Neuronal stem cell (in vitro differentiated cells): ENCODE results near the gene CUBN.

Experiments used
- DNase-seq: peaks from one replicate; pipeline ENCODE4 v3.0.0-alpha.2; 2013; ENCODE audit warnings: low spot score
- H2AFZ ChIP-seq: one replicate; pipeline ENCODE4 v1.6.1; 2013; ENCODE audit warnings: mild to moderate bottlenecking, low read length, inconsistent platforms
- H2AK5ac ChIP-seq: 2 replicates; pipeline ENCODE4 v1.6.1; 2013; ENCODE audit warnings: low read depth, mild to moderate bottlenecking, inconsistent platforms, low read length, moderate library complexity, mixed read lengths
- H2BK120ac ChIP-seq: 2 replicates; pipeline ENCODE4 v1.6.1; 2013; ENCODE audit warnings: low read depth, mild to moderate bottlenecking, inconsistent platforms, low read length, moderate library complexity, mixed read lengths
- H2BK12ac ChIP-seq: one replicate; pipeline ENCODE4 v1.6.1; 2013; ENCODE audit warnings: low read length, inconsistent platforms
- H2BK15ac ChIP-seq: 2 replicates; pipeline ENCODE4 v1.6.1; 2013; ENCODE audit warnings: mild to moderate bottlenecking, low read length, inconsistent platforms, mixed read lengths
- H2BK5ac ChIP-seq: one replicate; pipeline ENCODE4 v1.6.1; 2013; ENCODE audit warnings: inconsistent platforms, mild to moderate bottlenecking, low read length, moderate library complexity
- H3K14ac ChIP-seq: one replicate; pipeline ENCODE4 v1.6.1; 2013; ENCODE audit warnings: low read length, inconsistent platforms
- H3K18ac ChIP-seq: 2 replicates; pipeline ENCODE4 v1.6.1; 2013; ENCODE audit warnings: low read length, inconsistent platforms
- H3K23ac ChIP-seq: 2 replicates; pipeline ENCODE4 v1.6.1; 2013; ENCODE audit warnings: low read depth, mild to moderate bottlenecking, mixed read lengths, low read length, inconsistent platforms; ENCODE audit not compliant: poor library complexity
- H3K27ac ChIP-seq: replicated peaks from 3 replicates; pipeline ENCODE4 v1.5.1; 2013; ENCODE audit warnings: low read length, inconsistent platforms
- H3K27me3 ChIP-seq, 3 experiments: 2 replicates each; pipeline ENCODE4 v1.6.1; 2013; ENCODE audit warnings: low read length in 3 of 3, mild to moderate bottlenecking in 2 of 3, inconsistent platforms in 1 of 3, low read depth in 1 of 3, mixed read lengths in 1 of 3, moderate library complexity in 1 of 3; ENCODE audit not compliant: control insufficient read depth in 3 of 3, insufficient read depth in 3 of 3
- H3K36me3 ChIP-seq, 2 donors: replicated peaks in 1 of 2; 2 replicates each; pipeline ENCODE4 v1.6.1; 2013; ENCODE audit warnings: low read length in 2 of 2; ENCODE audit not compliant: control insufficient read depth in 2 of 2, insufficient read depth in 2 of 2
- H3K4ac ChIP-seq: 2 replicates; pipeline ENCODE4 v1.6.1; 2013; ENCODE audit warnings: inconsistent platforms, mild to moderate bottlenecking, low read length, moderate library complexity
- H3K4me1 ChIP-seq, 2 donors: 1 replicate in 1 of 2; 2 replicates in 1 of 2; pipeline ENCODE4 v1.6.1; 2013; ENCODE audit warnings: low read length in 2 of 2, low read depth in 1 of 2; ENCODE audit not compliant: control insufficient read depth in 2 of 2, insufficient read depth in 1 of 2
- H3K4me2 ChIP-seq: one replicate; pipeline ENCODE4 v1.6.1; 2013; ENCODE audit warnings: mild to moderate bottlenecking, low read length, inconsistent platforms; ENCODE audit not compliant: insufficient read depth, poor library complexity, severe bottlenecking
- H3K4me3 ChIP-seq, 2 donors: 2 replicates each; pipeline ENCODE4 v1.5.1; 2013; ENCODE audit warnings: low read length in 2 of 2, mild to moderate bottlenecking in 2 of 2, inconsistent platforms in 1 of 2, moderate library complexity in 1 of 2
- H3K79me1 ChIP-seq: one replicate; pipeline ENCODE4 v1.6.1; 2013; ENCODE audit warnings: low read depth, mild to moderate bottlenecking, inconsistent platforms, low read length, moderate library complexity
- H3K9ac ChIP-seq: one replicate; pipeline ENCODE4 v1.6.1; 2013; ENCODE audit warnings: mild to moderate bottlenecking, low read depth, low read length, inconsistent platforms; ENCODE audit not compliant: poor library complexity
- H3K9me3 ChIP-seq, 2 donors: replicated peaks in 1 of 2; 2 replicates each; pipeline versions ENCODE3 to v1.6.1; 2013; ENCODE audit warnings: low read length in 2 of 2, mild to moderate bottlenecking in 2 of 2, inconsistent platforms in 1 of 2, low read depth in 1 of 2, mixed read lengths in 1 of 2, moderate library complexity in 1 of 2; ENCODE audit not compliant: control insufficient read depth in 2 of 2, insufficient read depth in 1 of 2
- H4K8ac ChIP-seq: one replicate; pipeline ENCODE4 v1.6.1; 2013; ENCODE audit warnings: low read depth, mild to moderate bottlenecking, inconsistent platforms, low read length, moderate library complexity
- H4K91ac ChIP-seq: one replicate; pipeline ENCODE4 v1.6.1; 2013; ENCODE audit warnings: low read length, low read depth, mild to moderate bottlenecking, inconsistent platforms; ENCODE audit not compliant: poor library complexity
- WGBS, 2 donors: extraction: QIAGEN DNeasy Blood & Tissue Kit; methylation state at CpG; one replicate each; pipeline ENCODE4 v1.1.7; 2013; ENCODE audit warnings: missing lambda C conversion rate in 2 of 2, mixed read lengths in 1 of 2; ENCODE audit not compliant: insufficient read length in 2 of 2, insufficient replicate concordance in 1 of 2; ENCODE audit errors: extremely low coverage in 2 of 2; 5-methylcytosine and 5-hydroxymethylcytosine counted together

The CUBN gene

DNA sequence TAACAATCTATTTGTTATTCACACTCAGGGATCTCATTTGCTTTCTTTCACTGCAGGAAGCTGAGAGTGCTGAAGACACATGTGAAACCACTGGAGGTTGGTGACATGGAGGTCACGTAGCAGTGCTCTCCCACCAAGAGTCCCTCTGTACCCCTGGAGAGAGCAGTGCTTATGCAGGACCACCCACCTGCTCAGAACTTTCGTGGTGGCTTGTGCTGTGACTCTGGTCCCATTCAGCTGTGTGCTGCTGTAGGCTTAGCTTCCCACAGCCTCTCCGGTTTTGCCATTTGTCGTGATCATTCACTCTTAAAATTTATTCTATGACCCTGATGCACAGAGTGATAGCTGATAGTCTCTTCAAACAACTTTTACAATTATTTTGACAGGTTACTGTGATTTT lies 216.3 kb downstream of the CUBN start:
- no peak overlapping the region for H2BK120ac ChIP-seq
- H2BK15ac ChIP-seq = no peak overlapping the region
- no peak overlapping the region for H3K23ac ChIP-seq
- no peaks in the 10 kb centered on the region for H3K79me1 ChIP-seq
- H2AFZ ChIP-seq = peak overlapping the region; percentile 9
- no CpG with 5 or more reads among the region's 4 CpGs for WGBS, 2 donors
- H3K9me3 ChIP-seq = peaks cover 0 to 7% of the 10 kb centered on the region in 2 donors
- H3K4ac ChIP-seq = no peak overlapping the region
- no peak overlapping the region for H4K8ac ChIP-seq
- no peak overlapping the region for H3K9ac ChIP-seq
- H3K4me1 ChIP-seq = peaks cover 0 to 2% of the 10 kb centered on the region in 2 donors
- H3K27ac ChIP-seq = no peak overlapping the region
- no peak overlapping the region for H4K91ac ChIP-seq
- no peak for DNase-seq
- no peak overlapping the region for H3K4me3 ChIP-seq
- H2BK5ac ChIP-seq = no peak overlapping the region
- no peak overlapping the region for H2AK5ac ChIP-seq
- no peaks in the 10 kb centered on the region for H3K36me3 ChIP-seq
- no peaks in the 10 kb centered on the region for H3K27me3 ChIP-seq
- no peak overlapping the region for H2BK12ac ChIP-seq
- H3K18ac ChIP-seq = no peak overlapping the region
- H3K4me2 ChIP-seq = no peak overlapping the region
- no peak overlapping the region for H3K14ac ChIP-seq

DNA sequence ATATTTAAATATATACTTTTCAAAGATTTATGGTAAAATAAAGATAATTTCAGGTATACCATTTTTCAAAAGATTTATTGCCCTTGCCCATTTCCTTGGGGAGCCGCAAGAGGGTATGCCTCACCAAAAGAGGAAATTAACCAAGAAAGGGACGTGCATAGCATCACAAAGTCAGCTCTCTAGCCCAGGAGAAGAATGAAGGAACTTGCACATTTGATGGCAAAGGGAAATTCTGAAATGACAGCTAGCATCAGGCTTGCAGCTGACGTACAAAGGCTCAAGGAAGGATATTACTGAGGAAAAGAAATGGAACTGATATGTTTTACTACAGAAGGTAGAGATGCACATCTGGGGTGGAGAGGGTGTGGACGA lies 218.8 kb downstream of the CUBN start:
- Histone ChIP-seq H4K8ac (no peak overlapping the region), H3K4me3 (no peak overlapping the region), H3K27ac (no peak overlapping the region), H4K91ac (no peak overlapping the region), H2BK12ac (no peak overlapping the region), H3K9me3 (peaks cover 0 to 4% of the 10 kb centered on the region in 2 donors), H2AFZ (no peak overlapping the region), H3K27me3 (no peaks in the 10 kb centered on the region), H3K14ac (no peak overlapping the region), H3K36me3 (no peaks in the 10 kb centered on the region), H2BK120ac (no peak overlapping the region), H2BK15ac (no peak overlapping the region), H3K79me1 (no peaks in the 10 kb centered on the region), H3K9ac (no peak overlapping the region), H2BK5ac (no peak overlapping the region), H3K4me1 (peaks cover 0 to 2% of the 10 kb centered on the region in 2 donors), H3K18ac (no peak overlapping the region), H3K4me2 (no peak overlapping the region), H3K23ac (no peak overlapping the region), H3K4ac (no peak overlapping the region), H2AK5ac (no peak overlapping the region)
- no CpG with 5 or more reads among the region's 4 CpGs for WGBS, 2 donors
- DNase-seq = no peak

- DNase-seq = no peak
- no peak overlapping the region for H3K9ac ChIP-seq
- no peak overlapping the region for H3K18ac ChIP-seq
- no peak overlapping the region for H2BK120ac ChIP-seq
- WGBS, 2 donors = no CpG with 5 or more reads among the region's 4 CpGs
- no peak overlapping the region for H3K27ac ChIP-seq
- H3K4ac ChIP-seq = no peak overlapping the region
- no peaks in the 10 kb centered on the region for H3K36me3 ChIP-seq
- no peak overlapping the region for H2BK5ac ChIP-seq
- H3K4me1 ChIP-seq = peaks cover 0 to 2% of the 10 kb centered on the region in 2 donors
- H4K8ac ChIP-seq = no peak overlapping the region
- H3K23ac ChIP-seq = no peak overlapping the region
- no peak overlapping the region for H2AFZ ChIP-seq
- H3K79me1 ChIP-seq = no peaks in the 10 kb centered on the region
- peaks cover 0 to 4% of the 10 kb centered on the region in 2 donors for H3K9me3 ChIP-seq
- no peak overlapping the region for H4K91ac ChIP-seq
- no peak overlapping the region for H3K14ac ChIP-seq
- no peak overlapping the region for H2BK12ac ChIP-seq
- H2AK5ac ChIP-seq = no peak overlapping the region
- H2BK15ac ChIP-seq = no peak overlapping the region
- no peak overlapping the region for H3K4me2 ChIP-seq
- no peak overlapping the region for H3K4me3 ChIP-seq
- no peaks in the 10 kb centered on the region for H3K27me3 ChIP-seq
Measured at GRCh38 chr10:16909961-16910792, 219.4 kb downstream of the CUBN start.

- Histone ChIP-seq H3K4me3 (no peak overlapping the region), H3K27me3 (no peaks in the 10 kb centered on the region), H4K91ac (no peak overlapping the region), H3K79me1 (no peaks in the 10 kb centered on the region), H3K36me3 (no peaks in the 10 kb centered on the region), H2BK12ac (no peak overlapping the region), H2BK15ac (no peak overlapping the region), H3K9ac (no peak overlapping the region), H3K14ac (no peak overlapping the region), H2BK5ac (no peak overlapping the region), H3K4me2 (no peak overlapping the region), H3K27ac (no peak overlapping the region), H2AK5ac (no peak overlapping the region), H3K4ac (no peak overlapping the region), H2BK120ac (no peak overlapping the region), H2AFZ (no peak overlapping the region), H3K9me3 (peaks cover 0 to 4% of the 10 kb centered on the region in 2 donors), H3K18ac (no peak overlapping the region), H4K8ac (no peak overlapping the region), H3K23ac (no peak overlapping the region), H3K4me1 (peaks cover 0 to 2% of the 10 kb centered on the region in 2 donors)
- DNase-seq = no peak
- WGBS, 2 donors = no CpG with 5 or more reads among the region's 1 CpG
Measured at GRCh38 chr10:16909271-16909767, 220.3 kb downstream of the CUBN start.
